ENCODE data around the gene STOML1.

The STOML1 gene

GRCh38 chr15:74010929-74011540, 18.9 kb upstream of the STOML1 start:
- DNase-seq, result no peak
- H3K4me3 ChIP-seq (ENCODE audit: low read depth, low read length), result no peak overlapping the region
- no peak for TF ChIP-seq CTCF (IDR thresholded peaks at IDR 0.05; ENCODE audit: low read depth, low read length, missing control alignments)
- H3K36me3 ChIP-seq (replicated peaks), result peaks cover 11% of the 10 kb centered on the region
- in situ Hi-C loops (cut with HindIII; ENCODE audit: low pct_ligation_motif_present, low sequenced_read_pairs), result no loop called here
- no peak overlapping the region for H3K27ac ChIP-seq
- H3K27me3 ChIP-seq (replicated peaks), result no peaks in the 10 kb centered on the region

GRCh38 chr15:74008901-74009300, 16.8 kb upstream of the STOML1 start:
- H3K36me3 ChIP-seq (replicated peaks), result peaks cover 12% of the 10 kb centered on the region
- DNase-seq, result no peak
- in situ Hi-C loops (cut with HindIII; ENCODE audit: low pct_ligation_motif_present, low sequenced_read_pairs), result no loop called here
- no peak overlapping the region for H3K4me3 ChIP-seq (ENCODE audit: low read depth, low read length)
- no peak overlapping the region for H3K27ac ChIP-seq
- no peaks in the 10 kb centered on the region for H3K27me3 ChIP-seq (replicated peaks)
- TF ChIP-seq CTCF (IDR thresholded peaks at IDR 0.05; ENCODE audit: low read depth, low read length, missing control alignments), result no peak

GRCh38 chr15:74007820-74008371, 15.8 kb upstream of the STOML1 start:
- in situ Hi-C loops (cut with HindIII; ENCODE audit: low pct_ligation_motif_present, low sequenced_read_pairs), result no loop called here
- no peak for TF ChIP-seq CTCF (IDR thresholded peaks at IDR 0.05; ENCODE audit: low read depth, low read length, missing control alignments)
- Histone ChIP-seq H3K27me3 (replicated peaks) (no peaks in the 10 kb centered on the region), H3K36me3 (replicated peaks) (peaks cover 15% of the 10 kb centered on the region), H3K4me3 (ENCODE audit: low read depth, low read length) (no peak overlapping the region), H3K27ac (no peak overlapping the region)
- no peak for DNase-seq

- Histone ChIP-seq H3K27ac (no peak overlapping the region), H3K36me3 (replicated peaks) (peaks cover 19% of the 10 kb centered on the region), H3K27me3 (replicated peaks) (no peaks in the 10 kb centered on the region), H3K4me3 (ENCODE audit: low read depth, low read length) (no peak overlapping the region)
- DNase-seq, result no peak
- TF ChIP-seq CTCF (IDR thresholded peaks at IDR 0.05; ENCODE audit: low read depth, low read length, missing control alignments), result no peak
- in situ Hi-C loops (cut with HindIII; ENCODE audit: low pct_ligation_motif_present, low sequenced_read_pairs), result no loop called here
Measured at GRCh38 chr15:74006774-74007639, 14.9 kb upstream of the STOML1 start.

GRCh38 chr15:73997986-73998385, 5.9 kb upstream of the STOML1 start:
- Histone ChIP-seq H3K27me3 (replicated peaks) (no peaks in the 10 kb centered on the region), H3K36me3 (replicated peaks) (peaks cover 26% of the 10 kb centered on the region), H3K4me3 (ENCODE audit: low read depth, low read length) (no peak overlapping the region), H3K27ac (no peak overlapping the region)
- DNase-seq, result no peak
- in situ Hi-C loops (cut with HindIII; ENCODE audit: low pct_ligation_motif_present, low sequenced_read_pairs), result no loop called here
- TF ChIP-seq CTCF (IDR thresholded peaks at IDR 0.05; ENCODE audit: low read depth, low read length, missing control alignments), result no peak

All from brain microvascular endothelial cell (primary cell).